ENCODE results near the gene KDM1B. TPM values are rescaled to one million over a fixed set of nuclear protein-coding genes. Genes with fewer than 3 reads are reported as not detected.
A peak's percentile ranks its signal among the peaks of the same experiment; 100 is the strongest.
"Not testable (repeated sequence)": the region's sequence is repeated elsewhere in the genome, so short reads cannot be mapped to it uniquely, and the experiment has no call there.

The KDM1B gene
- total RNA-seq, 2 donors from 2014 or later, result 8.4 to 8.7 TPM

GRCh38 chr6:18136260-18136659 is 19.0 kb upstream of the KDM1B start:
- no peak for ATAC-seq
- Mint-ChIP-seq H3K4me1 (peaks cover 8% of the 10 kb centered on the region), H3K36me3 (ENCODE audit: low read depth) (peaks cover 10% of the 10 kb centered on the region), H3K27ac (no peak overlapping the region), H3K27me3 (no peaks in the 10 kb centered on the region), H3K4me3 (no peak overlapping the region)
- DNase-seq, result no peak
- no peaks in the 10 kb centered on the region for H3K9me3 ChIP-seq (ENCODE audit: control insufficient read depth, low read length, poor library complexity, severe bottlenecking)

GRCh38 chr6:18138906-18139305 is 16.3 kb upstream of the KDM1B start:
- DNase-seq (no peak), ATAC-seq (no peak)
- no peaks in the 10 kb centered on the region for H3K9me3 ChIP-seq (ENCODE audit: control insufficient read depth, low read length, poor library complexity, severe bottlenecking)
- Mint-ChIP-seq H3K4me1 (peaks cover 10% of the 10 kb centered on the region), H3K27me3 (no peaks in the 10 kb centered on the region), H3K4me3 (no peak overlapping the region), H3K27ac (no peak overlapping the region), H3K36me3 (ENCODE audit: low read depth) (peaks cover 20% of the 10 kb centered on the region)

- no peak for ATAC-seq
- no peak for DNase-seq
- H3K36me3 Mint-ChIP-seq (ENCODE audit: low read depth), result peaks cover 17% of the 10 kb centered on the region
- H3K27me3 Mint-ChIP-seq, result no peaks in the 10 kb centered on the region
- H3K4me3 Mint-ChIP-seq, result no peak overlapping the region
- no peaks in the 10 kb centered on the region for H3K9me3 ChIP-seq (ENCODE audit: control insufficient read depth, low read length, poor library complexity, severe bottlenecking)
- peak overlapping the region; percentile 67 for H3K27ac Mint-ChIP-seq
- peaks cover 8% of the 10 kb centered on the region for H3K4me1 Mint-ChIP-seq
These were observed 15.1 kb upstream of the KDM1B start for GRCh38 chr6:18139935-18140621.

GRCh38 chr6:18141805-18142590 is 13.2 kb upstream of the KDM1B start:
- H3K4me1 Mint-ChIP-seq, result peaks cover 5% of the 10 kb centered on the region
- ATAC-seq, result no peak
- no peaks in the 10 kb centered on the region for H3K9me3 ChIP-seq (ENCODE audit: control insufficient read depth, low read length, poor library complexity, severe bottlenecking)
- no peak overlapping the region for H3K27ac Mint-ChIP-seq
- H3K36me3 Mint-ChIP-seq (ENCODE audit: low read depth), result peaks cover 15% of the 10 kb centered on the region
- no peaks in the 10 kb centered on the region for H3K27me3 Mint-ChIP-seq
- H3K4me3 Mint-ChIP-seq, result no peak overlapping the region
- no peak for DNase-seq

GRCh38 chr6:18142591-18142861 is 12.7 kb upstream of the KDM1B start:
- no peaks in the 10 kb centered on the region for H3K9me3 ChIP-seq (ENCODE audit: control insufficient read depth, low read length, poor library complexity, severe bottlenecking)
- no peak for DNase-seq
- Mint-ChIP-seq H3K4me1 (peaks cover 5% of the 10 kb centered on the region), H3K27ac (no peak overlapping the region), H3K36me3 (ENCODE audit: low read depth) (peaks cover 19% of the 10 kb centered on the region), H3K27me3 (no peaks in the 10 kb centered on the region), H3K4me3 (no peak overlapping the region)
- no peak for ATAC-seq

GRCh38 chr6:18147160-18147559 is 8.1 kb upstream of the KDM1B start:
- ATAC-seq (no peak), DNase-seq (no peak)
- Mint-ChIP-seq H3K27me3 (no peaks in the 10 kb centered on the region), H3K36me3 (ENCODE audit: low read depth) (peaks cover 15% of the 10 kb centered on the region), H3K27ac (no peak overlapping the region), H3K4me1 (peaks cover 8% of the 10 kb centered on the region), H3K4me3 (no peak overlapping the region)
- no peaks in the 10 kb centered on the region for H3K9me3 ChIP-seq (ENCODE audit: control insufficient read depth, low read length, poor library complexity, severe bottlenecking)

- no peaks in the 10 kb centered on the region for H3K27me3 Mint-ChIP-seq
- peaks cover 10% of the 10 kb centered on the region for H3K36me3 Mint-ChIP-seq (ENCODE audit: low read depth)
These were observed 7.6 kb upstream of the KDM1B start for GRCh38 chr6:18147616-18148015.

GRCh38 chr6:18148304-18149025 is 6.8 kb upstream of the KDM1B start:
- Mint-ChIP-seq H3K27me3 (no peaks in the 10 kb centered on the region), H3K4me3 (no peak overlapping the region), H3K4me1 (peaks cover 7% of the 10 kb centered on the region), H3K36me3 (ENCODE audit: low read depth) (peaks cover 5% of the 10 kb centered on the region), H3K27ac (no peak overlapping the region)
- H3K9me3 ChIP-seq (ENCODE audit: control insufficient read depth, low read length, poor library complexity, severe bottlenecking), result no peaks in the 10 kb centered on the region
- no peak for DNase-seq
- ATAC-seq, result no peak

More at GRCh38 chr6:18147616-18148015, 7.6 kb upstream of the KDM1B start:
- Mint-ChIP-seq H3K4me1 (peaks cover 5% of the 10 kb centered on the region), H3K27ac (no peak overlapping the region), H3K4me3 (no peak overlapping the region)
- H3K9me3 ChIP-seq (ENCODE audit: control insufficient read depth, low read length, poor library complexity, severe bottlenecking), result no peaks in the 10 kb centered on the region
- ATAC-seq (no peak), DNase-seq (no peak)

GRCh38 chr6:18151391-18151790 is 3.8 kb upstream of the KDM1B start:
- H3K27ac Mint-ChIP-seq; H3K27me3 Mint-ChIP-seq; ATAC-seq; H3K9me3 ChIP-seq (ENCODE audit: control insufficient read depth, low read length, poor library complexity, severe bottlenecking); H3K4me3 Mint-ChIP-seq; H3K36me3 Mint-ChIP-seq (ENCODE audit: low read depth); DNase-seq: not testable (repeated sequence)
- H3K4me1 Mint-ChIP-seq, result peaks cover 17% of the 10 kb centered on the region

GRCh38 chr6:18151801-18152200 is 3.4 kb upstream of the KDM1B start:
- ATAC-seq (no peak), DNase-seq (no peak)
- Mint-ChIP-seq H3K4me3 (no peak overlapping the region), H3K36me3 (ENCODE audit: low read depth) (peaks cover 7% of the 10 kb centered on the region), H3K4me1 (peaks cover 17% of the 10 kb centered on the region), H3K27me3 (no peaks in the 10 kb centered on the region), H3K27ac (no peak overlapping the region)
- H3K9me3 ChIP-seq (ENCODE audit: control insufficient read depth, low read length, poor library complexity, severe bottlenecking), result no peaks in the 10 kb centered on the region

- H3K4me1 Mint-ChIP-seq, result peaks cover 17% of the 10 kb centered on the region
- no peak overlapping the region for H3K4me3 Mint-ChIP-seq
- ATAC-seq (no peak), DNase-seq (no peak)
- H3K9me3 ChIP-seq (ENCODE audit: control insufficient read depth, low read length, poor library complexity, severe bottlenecking), result no peaks in the 10 kb centered on the region
- peak overlapping the region; percentile 44 for H3K27ac Mint-ChIP-seq
- no peaks in the 10 kb centered on the region for H3K27me3 Mint-ChIP-seq
- H3K36me3 Mint-ChIP-seq (ENCODE audit: low read depth), result peaks cover 2% of the 10 kb centered on the region
These were observed 1.9 kb upstream of the KDM1B start for GRCh38 chr6:18153311-18153703.

- Mint-ChIP-seq H3K4me3 (peak within 1 kb of the TSS; percentile 96), H3K27me3 (no peaks in the 10 kb centered on the region), H3K36me3 (ENCODE audit: low read depth) (peaks cover 2% of the 10 kb centered on the region), H3K4me1 (peaks cover 20% of the 10 kb centered on the region), H3K27ac (peak within 1 kb of the TSS; percentile 91)
- no peak for ATAC-seq
- no peak for DNase-seq
- H3K9me3 ChIP-seq (ENCODE audit: control insufficient read depth, low read length, poor library complexity, severe bottlenecking), result no peaks in the 10 kb centered on the region
These were observed 594 bp upstream of the KDM1B start, which contains the start of gene TPMT for GRCh38 chr6:18154507-18155149. Gene TPMT, minus strand, starts transcription at chr6:18155077. Its CDS starts 5,950 bp downstream, at chr6:18149127.

- Mint-ChIP-seq H3K27ac (peak overlapping the region; percentile 91), H3K4me1 (peaks cover 20% of the 10 kb centered on the region), H3K36me3 (ENCODE audit: low read depth) (peaks cover 6% of the 10 kb centered on the region), H3K27me3 (no peaks in the 10 kb centered on the region), H3K4me3 (peak overlapping the region; percentile 96)
- peak; percentile 4 for ATAC-seq
- peak in 2 of 3 donors; percentile 35 to 44 for DNase-seq
- no peaks in the 10 kb centered on the region for H3K9me3 ChIP-seq (ENCODE audit: control insufficient read depth, low read length, poor library complexity, severe bottlenecking)
These were observed 721 bp downstream of the KDM1B start for GRCh38 chr6:18155864-18156421.

Data from T-helper 17 cell (primary cell).